ENCODE results near the gene KXD1.
A peak's percentile ranks its signal among the peaks of the same experiment; 100 is the strongest.
"Not testable (repeated sequence)": the region's sequence is repeated elsewhere in the genome, so short reads cannot be mapped to it uniquely, and the experiment has no call there.

Gene KXD1

GRCh38 chr19:18586306-18586705, 28.6 kb downstream of the KXD1 start:
- no peak for TF ChIP-seq ZNF274 (IDR thresholded peaks at IDR 0.05; ENCODE audit: low read depth, low read length)
- no peak overlapping the region for H3K4me3 ChIP-seq (ENCODE audit: low read length)

- no peak overlapping the region for H3K4me3 ChIP-seq (ENCODE audit: low read length)
- TF ChIP-seq ZNF274 (IDR thresholded peaks at IDR 0.05; ENCODE audit: low read depth, low read length), result no peak
These were observed 29.9 kb downstream of the KXD1 start for GRCh38 chr19:18587561-18587960.

- TF ChIP-seq ZNF274 (IDR thresholded peaks at IDR 0.05; ENCODE audit: low read depth, low read length), result no peak
- H3K4me3 ChIP-seq (ENCODE audit: low read length), result peak overlapping the region; percentile 76; the same call in 1 of the 2 replicates
These were observed 30.4 kb downstream of the KXD1 start for GRCh38 chr19:18587962-18588610.

DNA sequence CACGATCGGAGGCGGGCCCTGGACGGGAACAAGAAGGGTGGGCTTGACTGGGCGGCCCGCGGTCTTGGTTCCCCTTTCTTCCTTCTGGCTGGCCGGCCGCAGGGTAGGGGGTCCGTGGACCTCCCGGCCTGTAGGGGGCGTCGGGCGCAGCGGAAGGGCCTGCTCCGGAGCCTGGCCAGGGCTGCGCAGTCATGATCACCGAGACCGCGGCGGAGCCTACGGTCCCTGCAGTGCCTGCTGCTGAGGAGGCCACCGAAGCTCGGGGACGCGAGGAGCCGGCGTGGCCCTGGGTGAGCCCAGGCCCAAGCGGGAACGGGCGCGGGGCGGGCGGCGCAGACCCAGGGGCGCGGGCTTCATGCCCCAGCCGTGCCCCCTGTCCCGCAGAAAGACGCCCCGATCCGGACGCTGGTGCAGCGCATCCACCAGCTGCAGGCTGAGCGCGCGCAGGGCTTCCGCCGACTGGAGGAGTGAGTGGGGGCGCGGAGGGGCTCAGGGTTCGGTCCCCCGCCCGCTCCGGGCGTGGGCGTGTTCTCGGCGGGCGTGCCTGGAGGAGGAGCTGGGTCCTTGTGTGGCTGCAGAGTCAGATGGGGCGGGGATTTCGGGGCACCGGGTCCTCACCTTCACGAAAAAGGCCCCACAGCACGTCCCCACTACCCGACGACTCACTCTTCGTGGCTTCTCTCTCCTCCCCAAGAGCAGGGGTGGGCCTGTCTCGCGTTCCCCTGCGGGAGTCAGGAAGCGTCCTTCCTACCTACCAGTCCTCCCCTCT, 31.1 kb downstream of the KXD1 start, which contains the start of gene REX1BD:
TSS of gene REX1BD (plus strand) at position 188 of the 769 bp plus-strand sequence. CDS start at position 192, 4 bp downstream.
- no peak for TF ChIP-seq ZNF274 (IDR thresholded peaks at IDR 0.05; ENCODE audit: low read depth, low read length)
- H3K4me3 ChIP-seq (ENCODE audit: low read length), result peak within 1 kb of the TSS; percentile 76

- no peak for TF ChIP-seq ZNF274 (IDR thresholded peaks at IDR 0.05; ENCODE audit: low read depth, low read length)
These were observed 32.0 kb downstream of the KXD1 start for GRCh38 chr19:18589380-18590272.

DNA sequence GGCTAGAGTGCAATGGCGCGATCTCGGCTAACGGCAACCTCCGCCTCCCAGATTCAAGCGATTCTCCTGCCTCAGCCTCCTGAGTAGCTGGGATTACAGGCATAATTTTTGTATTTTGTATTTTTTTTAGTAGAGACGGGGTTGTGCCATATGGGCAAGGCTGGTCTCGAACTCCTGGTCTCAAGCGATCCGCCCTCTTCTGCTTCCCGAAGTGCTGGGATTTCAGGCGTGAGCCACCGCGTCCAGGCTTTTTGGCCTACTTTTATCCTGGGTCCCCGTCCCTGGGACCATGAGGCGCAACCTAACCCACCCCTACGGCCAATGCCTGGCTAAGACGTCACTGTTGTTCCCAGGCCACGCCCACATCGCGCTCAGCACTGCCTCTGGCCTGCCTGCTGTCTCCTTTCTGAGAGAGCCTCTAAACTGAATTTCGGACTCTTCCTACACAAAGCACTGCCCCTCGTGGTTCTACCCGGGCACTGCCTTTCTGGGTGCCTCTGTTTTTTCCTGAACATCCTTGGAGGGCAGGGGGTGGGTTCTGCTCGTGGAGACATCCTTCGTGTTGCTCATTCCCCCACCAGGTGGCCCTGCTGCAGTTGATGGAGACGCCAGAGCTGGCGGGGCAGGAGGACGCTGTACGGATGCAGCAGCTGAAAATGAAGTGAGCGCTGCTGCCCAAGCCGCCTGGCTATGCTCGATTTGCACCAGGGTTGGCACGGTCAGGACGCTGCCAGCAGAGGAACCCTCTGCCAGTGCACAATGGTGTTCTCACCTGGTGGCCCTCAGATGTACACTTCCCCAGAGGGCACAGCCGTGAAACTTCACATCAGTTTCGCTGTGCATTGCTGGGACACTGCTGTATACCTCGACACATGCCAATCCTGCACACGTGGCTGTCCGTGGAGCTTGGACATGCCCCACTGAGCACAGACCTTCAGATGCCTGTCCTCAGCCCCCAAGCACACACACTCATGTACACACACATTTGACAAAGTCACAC, 32.9 kb downstream of the KXD1 start:
- no peak overlapping the region; the same call in 1 of the 2 replicates for H3K4me3 ChIP-seq (ENCODE audit: low read length)
- TF ChIP-seq ZNF274 (IDR thresholded peaks at IDR 0.05; ENCODE audit: low read depth, low read length), result no peak

More at GRCh38 chr19:18589380-18590272, 32.0 kb downstream of the KXD1 start:
- peak overlapping the region; percentile 76; the same call in 1 of the 2 replicates for H3K4me3 ChIP-seq (ENCODE audit: low read length)

GRCh38 chr19:18591735-18592385, 34.2 kb downstream of the KXD1 start:
- TF ChIP-seq ZNF274 (IDR thresholded peaks at IDR 0.05; ENCODE audit: low read depth, low read length), result no peak
- H3K4me3 ChIP-seq (ENCODE audit: low read length), result no peak overlapping the region

GRCh38 chr19:18592732-18593131, 35.1 kb downstream of the KXD1 start:
- H3K4me3 ChIP-seq (ENCODE audit: low read length), result not testable (repeated sequence)

DNA sequence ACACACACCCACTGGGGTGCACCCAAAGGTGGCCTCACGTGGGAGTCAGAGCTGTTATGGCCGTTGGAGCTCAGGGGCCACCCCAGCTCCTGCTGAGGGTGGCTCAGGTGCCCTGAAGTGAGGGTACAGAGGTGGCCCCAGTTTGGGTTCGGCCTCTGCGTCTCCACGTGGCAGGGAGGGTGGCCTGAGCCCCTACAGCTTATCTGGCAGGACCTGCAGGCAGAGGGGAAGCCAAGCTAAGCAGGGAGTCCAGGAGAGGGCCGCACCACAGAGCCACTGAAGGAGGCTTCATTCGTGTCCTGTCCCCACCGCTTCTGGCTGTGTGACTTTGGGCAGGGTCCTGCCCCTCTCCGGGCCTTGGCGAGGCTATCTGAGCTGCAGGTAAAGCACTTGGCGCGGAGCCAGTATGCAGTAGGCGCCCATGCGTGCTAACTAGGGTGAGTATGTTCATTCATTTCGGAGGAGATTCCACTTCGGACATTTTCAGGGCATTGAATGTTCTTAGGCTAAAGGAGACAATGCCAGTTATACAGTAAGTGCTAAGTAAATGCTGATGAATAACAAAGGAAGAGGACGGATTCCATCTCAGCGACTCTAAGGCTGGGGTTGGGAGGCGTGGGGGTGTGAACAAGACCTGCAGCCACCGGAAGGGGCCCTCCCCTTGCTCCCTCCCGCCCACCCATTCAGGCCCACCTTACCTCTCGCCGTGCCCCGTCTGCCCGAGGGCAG, 35.9 kb downstream of the KXD1 start:
- H3K4me3 ChIP-seq (ENCODE audit: low read length), result no peak overlapping the region
- no peak for TF ChIP-seq ZNF274 (IDR thresholded peaks at IDR 0.05; ENCODE audit: low read depth, low read length)

GRCh38 chr19:18594096-18594823, 36.6 kb downstream of the KXD1 start:
- H3K4me3 ChIP-seq (ENCODE audit: low read length), result peak overlapping the region; percentile 2; the same call in 1 of the 2 replicates

DNA sequence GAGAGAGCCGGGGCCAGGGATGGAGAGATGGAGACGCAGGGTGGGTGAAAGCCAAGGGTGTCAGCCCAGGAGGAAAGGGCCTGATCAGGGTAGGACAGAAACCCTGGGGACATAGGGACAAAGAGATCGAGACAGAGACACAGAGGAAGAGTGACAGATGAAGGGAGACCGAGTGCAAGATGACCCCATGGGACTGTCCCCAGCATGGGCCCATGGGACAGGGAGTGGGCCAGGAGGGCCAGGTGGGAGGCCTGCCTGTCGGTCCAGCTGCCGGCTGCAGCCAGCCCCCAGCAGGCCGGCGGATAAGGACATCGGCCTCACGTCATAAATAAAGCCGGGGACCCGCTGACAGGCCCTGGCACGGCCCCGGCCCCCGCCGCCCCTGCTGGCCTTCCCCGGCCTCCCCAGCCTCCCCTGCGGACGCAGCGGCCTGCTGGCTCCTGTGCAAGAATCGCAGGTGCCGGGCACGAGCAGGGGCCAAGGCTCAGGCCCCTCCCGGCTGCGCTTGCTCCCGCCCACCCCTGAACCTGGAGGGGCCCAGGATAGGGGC, 37.2 kb downstream of the KXD1 start:
- H3K4me3 ChIP-seq (ENCODE audit: low read length), result peak overlapping the region; percentile 2; the same call in 1 of the 2 replicates
- no peak for TF ChIP-seq ZNF274 (IDR thresholded peaks at IDR 0.05; ENCODE audit: low read depth, low read length)

More at GRCh38 chr19:18594096-18594823, 36.6 kb downstream of the KXD1 start:
- no peak for TF ChIP-seq ZNF274 (IDR thresholded peaks at IDR 0.05; ENCODE audit: low read depth, low read length)

Measured in GM08714 (cell line).